GM18499 (cell line): ENCODE results near the gene ENPP3.

Experiments used
- ATAC-seq: cut with Tn5 transposase; IDR thresholded peaks from one replicate; pipeline ENCODE4 v1.9.1; 2021; ENCODE audit warnings: moderate number of reproducible peaks; ENCODE audit not compliant: insufficient read depth, unreplicated experiment

The ENPP3 gene

GRCh38 chr6:131761762-131762067 is 124.6 kb downstream of the ENPP3 start:
- no peak for ATAC-seq

GRCh38 chr6:131762984-131763383 is 125.9 kb downstream of the ENPP3 start:
- no peak for ATAC-seq

- no peak for ATAC-seq
Observed at GRCh38 chr6:131763749-131764148, 126.6 kb downstream of the ENPP3 start.

GRCh38 chr6:131764350-131764749 is 127.2 kb downstream of the ENPP3 start:
- ATAC-seq, result no peak

GRCh38 chr6:131765081-131765803 is 128.1 kb downstream of the ENPP3 start:
- no peak for ATAC-seq

GRCh38 chr6:131765804-131766135 is 128.7 kb downstream of the ENPP3 start:
- no peak for ATAC-seq

GRCh38 chr6:131766631-131767030 is 129.5 kb downstream of the ENPP3 start:
- ATAC-seq, result no peak

- ATAC-seq, result no peak
Observed at GRCh38 chr6:131768964-131769363, 131.9 kb downstream of the ENPP3 start.

GRCh38 chr6:131769385-131770141 is 132.5 kb downstream of the ENPP3 start:
- ATAC-seq, result no peak

GRCh38 chr6:131770776-131771175 is 133.7 kb downstream of the ENPP3 start:
- ATAC-seq, result no peak

- ATAC-seq, result no peak
Observed at GRCh38 chr6:131773284-131773950, 136.3 kb downstream of the ENPP3 start.

- no peak for ATAC-seq
Observed at GRCh38 chr6:131775886-131776285, 138.8 kb downstream of the ENPP3 start.

- no peak for ATAC-seq
Observed at GRCh38 chr6:131776985-131777384, 139.9 kb downstream of the ENPP3 start.

- no peak for ATAC-seq
Observed at GRCh38 chr6:131778169-131778568, 141.1 kb downstream of the ENPP3 start.

- ATAC-seq, result no peak
Observed at GRCh38 chr6:131779304-131779703, 142.2 kb downstream of the ENPP3 start.

- ATAC-seq, result no peak
Observed at GRCh38 chr6:131780600-131780999, 143.5 kb downstream of the ENPP3 start.

- ATAC-seq, result no peak
Observed at GRCh38 chr6:131781687-131782086, 144.6 kb downstream of the ENPP3 start.

- no peak for ATAC-seq
Observed at GRCh38 chr6:131782764-131783163, 145.7 kb downstream of the ENPP3 start.

- no peak for ATAC-seq
Observed at GRCh38 chr6:131784561-131784960, 147.5 kb downstream of the ENPP3 start.

GRCh38 chr6:131787079-131787478 is 150.0 kb downstream of the ENPP3 start:
- no peak for ATAC-seq
